Nucleus accumbens (tissue), 56 donors: ENCODE measurements around the gene PITPNM3.
A peak's percentile ranks its signal among the peaks of the same experiment; 100 is the strongest.

ENCODE experiments used
- DNase-seq, 56 donors: peaks; one replicate each; lab custom pipeline; 2025; lab: John Stamatoyannopoulos, UW

The PITPNM3 gene

DNA sequence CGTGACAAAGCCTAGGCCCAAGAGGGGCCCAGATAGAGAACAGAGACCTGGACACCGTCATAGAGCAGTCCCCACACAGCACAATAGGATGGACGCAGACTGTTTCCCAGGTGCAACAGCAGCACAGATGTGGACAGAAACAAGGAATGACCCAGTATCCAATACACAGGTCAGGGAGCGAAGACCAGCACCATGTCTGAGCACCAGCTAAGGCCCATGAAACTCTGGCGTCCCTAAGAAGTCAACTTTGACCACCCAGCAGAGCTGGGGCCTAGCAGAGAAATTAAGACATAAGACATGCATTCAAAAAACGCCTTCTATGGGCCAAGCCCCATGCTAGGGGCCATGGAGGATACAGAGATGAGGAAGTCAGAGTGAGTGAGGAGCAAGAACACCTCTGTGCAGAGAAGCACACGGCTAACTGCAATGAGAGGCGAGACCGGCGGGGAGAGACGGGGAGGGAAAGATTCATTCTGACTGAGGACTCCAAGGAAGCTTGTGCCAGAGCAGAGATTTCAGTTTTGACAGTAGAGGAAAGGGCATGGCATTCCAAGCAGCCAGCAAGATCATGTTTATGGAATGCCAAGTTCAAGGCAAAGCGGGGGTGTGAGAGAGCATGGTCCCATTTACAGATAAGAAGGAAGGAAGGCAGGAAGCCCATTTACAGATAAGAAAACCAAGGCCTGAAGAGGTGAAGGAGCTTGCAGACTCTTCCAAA, 50.8 kb downstream of the PITPNM3 start:
- no peak for DNase-seq

GRCh38 chr17:6503641-6504195, 52.6 kb downstream of the PITPNM3 start:
- no peak for DNase-seq

DNA sequence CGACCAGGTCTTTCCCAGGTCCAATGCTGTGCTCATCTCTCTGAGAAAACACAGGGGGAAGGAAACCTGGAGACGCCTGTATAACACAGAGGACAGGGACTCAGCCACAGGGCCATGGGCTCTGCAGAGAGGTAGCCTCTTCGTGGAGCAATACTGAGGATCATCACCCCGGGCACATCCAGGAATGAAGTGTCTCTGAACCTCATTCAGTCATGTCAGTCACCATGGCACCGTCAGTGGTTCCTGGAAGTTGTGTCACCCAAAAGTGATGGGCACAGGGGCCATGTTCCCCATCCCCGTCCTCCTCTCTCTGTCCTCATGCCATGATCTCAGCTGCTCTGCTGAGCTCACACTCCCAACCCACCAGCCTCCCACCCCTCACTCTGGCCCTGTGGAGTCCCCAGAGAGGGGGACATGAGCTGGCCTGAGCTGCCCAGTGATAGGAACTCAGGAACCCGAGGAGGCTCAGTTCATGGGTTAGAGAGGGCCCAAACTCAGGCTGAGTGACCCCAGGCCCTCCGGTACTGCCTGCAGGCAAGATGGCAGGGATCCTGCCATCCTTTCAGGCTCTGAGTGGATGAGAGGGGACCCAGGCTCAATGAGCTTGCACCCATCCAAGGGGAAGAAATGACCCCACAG, 53.4 kb downstream of the PITPNM3 start:
- DNase-seq, result no peak

- DNase-seq, result no peak
Observed at GRCh38 chr17:6502142-6502541, 54.2 kb downstream of the PITPNM3 start.

GRCh38 chr17:6501359-6501758, 55.0 kb downstream of the PITPNM3 start:
- no peak for DNase-seq

- DNase-seq, result peak in 7 of 56 donors; percentile 15 to 45 (median 32)
Observed at GRCh38 chr17:6498901-6499540, 57.3 kb downstream of the PITPNM3 start.

DNA sequence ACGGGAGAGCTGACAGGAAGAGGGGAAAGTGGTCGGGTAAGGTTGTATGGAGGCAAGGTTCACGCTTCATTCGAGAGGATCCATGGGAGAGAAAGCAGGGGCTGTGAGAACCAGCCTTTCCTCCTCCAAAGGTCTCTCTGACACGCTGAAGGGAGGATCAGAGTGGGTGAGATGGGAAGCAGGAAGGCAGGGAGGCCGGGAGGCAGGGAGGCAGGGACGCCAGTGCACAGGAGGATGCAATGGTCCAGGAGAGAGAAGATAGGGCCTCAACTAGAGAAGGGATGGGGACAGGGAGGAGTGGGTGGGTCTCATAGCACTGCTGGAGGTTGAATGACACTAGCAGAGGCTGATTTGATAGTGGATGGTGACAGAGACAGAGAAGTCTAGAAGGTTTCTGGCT, 58.0 kb downstream of the PITPNM3 start:
- DNase-seq, result no peak

- no peak for DNase-seq
Observed at GRCh38 chr17:6497496-6498221, 58.7 kb downstream of the PITPNM3 start.

- DNase-seq, result peak in 12 of 56 donors; percentile 14 to 59 (median 22)
Observed at GRCh38 chr17:6496640-6497441, 59.5 kb downstream of the PITPNM3 start.

- peak in 20 of 56 donors; percentile 12 to 76 (median 32) for DNase-seq
Observed at GRCh38 chr17:6496116-6496481, 60.3 kb downstream of the PITPNM3 start.

GRCh38 chr17:6495450-6496115, 60.8 kb downstream of the PITPNM3 start:
- no peak for DNase-seq

DNA sequence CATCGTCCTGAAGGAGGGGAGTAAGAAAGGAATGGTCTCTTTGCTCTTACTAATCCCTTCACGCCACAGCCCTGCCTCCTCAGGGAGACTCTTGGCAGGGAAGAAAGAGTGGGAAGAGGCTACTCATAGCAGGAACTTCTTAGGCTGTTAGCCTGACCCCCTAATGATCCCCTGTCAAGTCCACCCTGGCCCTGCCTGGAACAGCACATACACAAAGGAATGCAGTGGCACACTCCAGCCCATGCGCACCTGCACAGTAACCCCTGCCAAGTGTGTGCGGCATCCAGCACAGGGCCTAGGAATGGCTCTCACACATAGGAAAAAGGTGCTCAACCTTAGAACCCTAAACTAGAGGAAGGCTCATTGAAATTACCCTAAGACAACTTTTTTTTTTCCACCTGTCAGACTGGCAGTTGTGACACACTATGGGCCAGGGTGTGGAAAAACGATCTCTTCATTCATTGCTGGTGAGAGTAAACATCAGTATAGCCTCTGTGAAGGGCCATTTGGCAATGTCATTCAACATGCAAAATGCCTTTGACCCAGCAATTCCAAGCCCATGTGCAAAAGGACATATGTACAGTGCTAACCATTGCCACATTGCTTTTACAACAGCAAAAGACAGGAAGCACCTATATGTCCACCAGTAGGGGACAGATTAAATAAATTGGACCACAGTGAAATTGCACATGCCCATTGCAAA, 62.0 kb downstream of the PITPNM3 start:
- no peak for DNase-seq

DNA sequence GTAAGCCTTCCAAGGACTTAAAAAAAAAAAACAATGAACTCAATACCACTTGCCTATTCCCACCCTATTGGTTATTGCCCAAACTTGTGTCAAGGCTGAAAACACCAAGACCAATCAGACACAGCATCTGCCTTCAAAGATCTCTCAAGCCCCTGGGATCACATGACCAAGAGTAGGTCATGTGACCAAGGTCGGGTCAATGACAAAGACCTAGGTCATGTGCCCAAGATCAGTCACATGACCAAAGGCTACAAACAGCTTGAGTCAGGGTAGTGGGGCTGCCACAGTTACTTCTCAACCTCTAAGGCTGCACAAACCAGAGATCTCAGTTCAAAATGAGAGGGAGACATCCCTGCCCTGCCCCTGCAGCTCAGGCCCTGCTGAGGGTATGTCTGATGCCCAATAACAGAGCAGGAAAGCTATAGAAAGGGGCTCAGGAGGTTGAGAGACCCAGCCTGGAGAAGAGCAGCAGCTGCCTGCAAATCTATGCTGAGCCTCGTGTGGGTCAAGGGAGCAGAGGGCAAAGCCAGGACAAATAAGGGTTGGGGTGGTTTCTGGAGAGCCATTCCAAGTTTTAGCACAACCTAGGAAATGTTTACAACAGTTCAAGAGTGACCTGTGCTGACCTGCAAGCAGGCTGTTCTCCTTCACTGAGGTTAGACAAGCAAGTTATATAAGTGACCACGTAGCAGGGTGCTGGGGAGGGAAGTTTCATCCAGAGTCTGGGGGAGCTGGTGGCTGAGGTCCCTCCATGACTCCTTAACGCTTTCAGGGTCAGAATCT, 63.3 kb downstream of the PITPNM3 start:
- peak in 2 of 56 donors; percentile 19 to 28 for DNase-seq

DNA sequence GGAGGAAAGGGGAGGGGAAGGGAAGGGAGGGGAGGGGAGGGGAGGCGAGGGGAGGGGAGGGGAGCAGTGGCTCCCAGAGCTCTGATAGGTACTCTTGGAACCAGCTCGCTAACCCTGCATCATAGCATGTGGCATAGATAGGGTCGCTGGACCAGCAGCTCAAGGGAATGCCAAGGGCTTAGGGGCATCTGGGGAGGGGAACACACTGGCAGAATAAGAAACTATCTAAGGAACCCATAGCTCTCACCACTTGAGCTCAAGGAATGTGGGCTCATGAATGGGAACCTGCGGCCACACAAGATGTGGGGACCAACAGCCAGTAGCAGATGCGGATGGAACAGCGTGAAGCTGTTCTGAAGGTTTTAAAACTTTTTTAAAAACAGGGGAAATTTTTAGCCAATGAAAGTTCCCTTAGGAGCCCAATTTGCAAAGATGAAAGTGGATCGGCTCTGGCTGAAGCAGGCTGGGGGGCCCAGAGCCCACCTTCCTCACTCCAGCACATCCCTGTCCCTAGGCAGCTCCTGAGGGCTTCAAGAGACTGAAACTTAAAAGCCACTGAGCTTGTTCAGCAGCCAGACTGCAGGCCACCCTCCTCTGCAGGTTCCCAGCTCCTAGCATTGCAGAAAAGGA, 65.2 kb downstream of the PITPNM3 start:
- DNase-seq, result no peak

DNA sequence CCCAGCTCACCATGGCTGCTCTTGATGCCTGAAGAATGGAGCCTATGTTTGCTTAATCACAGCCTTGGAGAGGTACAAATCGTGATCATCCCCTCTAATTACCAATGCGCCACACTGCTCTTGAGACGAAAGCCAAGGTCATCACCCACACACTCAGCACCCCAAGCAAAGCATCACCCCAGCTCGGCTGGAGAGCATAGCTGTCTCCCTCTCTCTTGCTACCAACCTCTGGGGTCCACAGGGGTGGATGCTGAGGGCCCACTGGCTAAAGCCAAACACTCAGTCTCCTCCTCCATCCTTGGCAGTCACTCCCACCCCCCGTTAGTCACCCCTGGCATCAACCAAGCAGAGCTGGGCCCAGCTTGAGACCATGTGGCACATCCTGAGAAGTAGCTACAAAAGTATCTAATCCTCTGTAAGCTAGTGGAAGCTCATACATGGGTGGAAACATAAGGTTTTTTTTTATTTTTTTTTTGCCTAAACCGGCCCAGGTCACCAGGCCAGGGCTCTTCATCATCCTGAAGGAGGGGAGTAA, 67.3 kb downstream of the PITPNM3 start:
- peak in 2 of 56 donors; percentile 15 to 38 for DNase-seq

DNA sequence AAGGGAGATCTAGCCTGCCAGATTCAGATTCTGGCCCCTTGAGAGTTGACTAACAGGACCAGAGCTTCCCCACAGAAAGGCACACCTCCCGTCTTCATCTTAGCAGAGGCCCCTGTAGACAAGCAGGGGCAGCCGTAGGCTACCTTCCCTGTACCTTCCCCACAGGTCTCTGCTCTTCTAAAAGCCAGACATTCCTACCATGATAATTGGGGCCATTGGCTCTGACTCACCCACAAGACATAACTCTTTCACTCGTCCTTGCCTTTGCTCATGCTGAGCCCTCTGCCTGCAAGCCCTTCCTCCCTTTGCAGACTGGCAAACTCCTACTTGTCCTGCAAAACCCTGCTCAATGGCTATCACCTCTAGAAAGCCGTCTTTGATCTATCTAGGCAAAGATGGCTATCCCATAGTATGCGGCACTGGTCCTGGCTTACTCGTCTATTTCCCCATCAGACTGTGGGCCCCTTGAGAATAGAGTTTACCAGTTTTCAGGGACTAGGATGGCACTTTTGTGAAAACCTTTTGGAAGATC, 68.3 kb downstream of the PITPNM3 start:
- no peak for DNase-seq
